GM12891 (cell line): Measurements from ENCODE around the gene SYNE2.
A peak's percentile ranks its signal among the peaks of the same experiment; 100 is the strongest.

Experiments used
- DNase-seq: peaks from one replicate; pipeline ENCODE4 v3.0.0; 2011; ENCODE audit warnings: low spot score; ENCODE audit not compliant: insufficient read length
- FAIRE-seq: peaks from 2 replicates; lab custom pipeline; 2011; peaks lifted over from hg19 to GRCh38; lab: Jason Lieb, UNC
- PAX5 ChIP-seq: IDR thresholded peaks from 2 replicates; pipeline ENCODE4 v1.6.1; 2011; ENCODE audit warnings: low read length, moderate library complexity, mild to moderate bottlenecking; ENCODE audit not compliant: insufficient read depth, severe bottlenecking
- POLR2A ChIP-seq: IDR thresholded peaks from 2 replicates; pipeline ENCODE4 v1.6.1; 2011; ENCODE audit warnings: low read depth, low read length, control low read depth
- POLR2AphosphoS5 ChIP-seq: IDR thresholded peaks from 2 replicates; pipeline ENCODE4 v1.6.1; 2011; ENCODE audit warnings: low read depth, low read length, control low read depth
- POU2F2 ChIP-seq: IDR thresholded peaks from 2 replicates; pipeline ENCODE4 v1.6.1; 2011; ENCODE audit warnings: low read depth, mild to moderate bottlenecking, control low read depth, low read length, moderate library complexity
- SPI1 ChIP-seq: IDR thresholded peaks from 2 replicates; pipeline ENCODE4 v1.6.1; 2011; ENCODE audit warnings: low read depth, low read length, control low read depth
- TAF1 ChIP-seq: IDR thresholded peaks from 2 replicates; pipeline ENCODE4 v1.6.1; 2011; ENCODE audit warnings: low read depth, low read length, control low read depth

SYNE2 gene

DNA sequence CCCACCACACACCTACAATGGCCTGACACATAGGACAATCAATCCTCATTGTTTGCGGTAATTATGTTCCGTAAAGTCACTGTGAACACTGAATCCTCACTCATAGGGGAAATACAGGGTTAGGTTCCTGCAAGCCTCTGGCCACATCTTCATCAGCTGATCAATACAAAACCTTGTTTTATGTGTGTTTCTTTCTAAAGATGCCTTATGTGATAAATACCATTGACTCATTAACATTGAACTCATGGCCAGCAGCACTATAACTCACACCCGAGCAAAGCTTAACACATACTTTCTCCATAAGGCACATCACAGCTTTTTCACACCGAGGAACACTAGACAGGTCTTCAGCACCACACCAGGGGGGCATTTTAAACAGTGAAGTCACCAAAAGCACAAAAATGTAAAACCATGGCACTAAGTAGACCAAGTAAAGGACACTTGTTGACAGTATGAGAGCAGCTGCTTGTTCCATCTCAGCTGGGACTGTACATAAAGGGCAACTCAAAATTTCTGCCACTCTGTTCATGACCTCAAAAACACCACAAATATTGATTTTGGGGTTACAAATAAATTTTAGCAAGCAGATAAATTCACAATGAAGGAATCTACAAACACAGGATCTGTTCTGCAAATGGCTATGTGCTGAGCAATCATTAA lies 380.9 kb downstream of the SYNE2 start:
- FAIRE-seq (no peak), DNase-seq (no peak)
- TF ChIP-seq POLR2AphosphoS5 (no peak), SPI1 (no peak), POU2F2 (no peak), PAX5 (no peak), TAF1 (no peak), POLR2A (no peak)

DNA sequence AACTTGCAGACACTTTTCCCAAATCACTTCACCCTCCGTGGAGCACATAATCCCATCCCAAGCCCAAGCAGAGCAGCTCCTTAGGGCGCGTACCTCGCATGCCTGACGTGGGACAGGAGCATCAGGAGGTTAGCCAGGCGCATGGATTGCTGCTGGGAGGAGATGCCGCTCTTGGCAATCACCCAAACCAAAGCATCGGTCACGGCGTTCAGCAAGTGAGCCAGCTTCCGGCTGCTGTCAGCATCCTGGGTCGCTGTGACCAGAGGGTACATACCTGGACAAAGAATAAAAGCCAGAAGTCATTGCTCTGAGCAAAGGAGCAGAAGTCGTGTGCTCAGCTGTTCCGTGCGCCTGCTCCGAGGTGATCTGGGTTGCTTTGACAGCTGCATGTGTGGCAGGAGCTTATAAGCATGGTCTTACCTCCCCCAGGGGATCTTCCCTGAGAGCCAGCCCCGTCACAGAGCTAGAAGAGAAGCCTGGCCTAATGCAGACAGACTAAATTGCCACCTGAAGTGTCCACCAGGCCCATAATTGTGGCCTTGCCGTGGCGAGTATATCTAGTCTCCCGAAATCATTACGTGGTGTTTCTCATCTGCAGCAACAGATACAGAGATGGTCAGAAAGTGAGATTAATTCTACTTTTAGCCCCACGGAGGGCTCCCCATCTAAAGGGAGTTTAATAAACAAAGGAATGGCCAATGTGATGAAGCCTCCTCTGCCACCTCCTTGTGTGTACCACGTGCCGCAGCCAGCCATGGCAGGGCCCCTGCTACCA lies 382.3 kb downstream of the SYNE2 start:
- DNase-seq (no peak), FAIRE-seq (no peak)
- TF ChIP-seq TAF1 (no peak), SPI1 (no peak)

- FAIRE-seq, result peak; percentile 93
- peak; percentile 46 for DNase-seq
- TF ChIP-seq SPI1, result peak; percentile 79
- no peak for TF ChIP-seq TAF1
- 0 out of 2 replicates have a peak, but pooled peaks have one; percentile 30 for TF ChIP-seq POLR2AphosphoS5
Measured at GRCh38 chr14:64235652-64236640, 383.1 kb downstream of the SYNE2 start.

DNA sequence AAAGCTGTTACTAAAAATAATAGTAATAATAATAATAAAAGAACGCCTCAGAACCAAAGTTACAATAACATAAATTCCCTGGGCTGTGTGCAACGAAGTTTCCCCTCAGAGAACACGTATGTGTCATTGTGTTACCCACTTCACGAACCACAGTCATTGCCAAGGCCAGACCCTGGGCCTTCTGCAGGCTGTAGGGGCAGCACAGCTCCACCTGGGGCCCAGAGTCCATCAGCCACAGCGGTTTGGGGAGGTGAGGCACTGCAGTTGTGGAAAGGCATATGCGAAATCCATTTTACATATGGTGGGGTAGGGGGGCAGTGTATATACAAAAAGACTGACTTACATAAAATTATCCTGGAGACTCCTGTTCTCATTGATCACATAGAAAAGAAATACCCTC lies 385.2 kb downstream of the SYNE2 start:
- no peak for FAIRE-seq
- no peak for TF ChIP-seq POU2F2
- no peak for TF ChIP-seq PAX5
- no peak for TF ChIP-seq SPI1
- no peak for DNase-seq

GRCh38 chr14:64238631-64239030 lies 385.8 kb downstream of the SYNE2 start:
- FAIRE-seq (no peak), DNase-seq (no peak)
- no peak for TF ChIP-seq POLR2AphosphoS5
- no peak for TF ChIP-seq POU2F2
- no peak for TF ChIP-seq TAF1
- no peak for TF ChIP-seq POLR2A
- TF ChIP-seq PAX5, result no peak
- TF ChIP-seq SPI1, result no peak

GRCh38 chr14:64244279-64244678 lies 391.5 kb downstream of the SYNE2 start:
- DNase-seq (no peak), FAIRE-seq (no peak)
- TF ChIP-seq PAX5, result no peak
- TF ChIP-seq TAF1, result no peak
- TF ChIP-seq POLR2A, result no peak
- no peak for TF ChIP-seq SPI1
- TF ChIP-seq POLR2AphosphoS5, result no peak
- no peak for TF ChIP-seq POU2F2

DNA sequence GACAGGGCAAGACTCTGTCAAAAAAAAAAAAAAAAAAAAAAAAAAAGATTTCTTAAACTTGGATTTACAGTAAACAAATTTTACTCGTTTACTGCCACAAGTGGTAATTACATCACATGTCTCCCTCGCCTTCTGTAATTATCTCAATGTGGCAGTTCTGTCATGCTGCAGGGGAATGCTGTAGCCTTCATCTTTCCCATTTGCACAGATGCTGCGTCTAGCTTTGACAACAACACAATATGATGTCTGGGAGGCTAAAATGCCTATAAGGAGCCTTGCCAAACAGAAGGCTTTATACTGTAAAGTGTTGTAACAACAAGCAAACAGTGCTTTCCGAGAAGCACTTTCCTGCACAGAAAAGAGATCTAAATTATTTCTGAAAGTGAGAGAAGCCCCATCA lies 392.7 kb downstream of the SYNE2 start:
- no peak for TF ChIP-seq PAX5
- TF ChIP-seq POU2F2, result no peak
- no peak for TF ChIP-seq POLR2AphosphoS5
- TF ChIP-seq TAF1, result no peak
- TF ChIP-seq POLR2A, result no peak
- no peak for TF ChIP-seq SPI1
- FAIRE-seq (peak; percentile 26), DNase-seq (no peak)

GRCh38 chr14:64246688-64247087 lies 393.9 kb downstream of the SYNE2 start:
- FAIRE-seq (no peak), DNase-seq (no peak)
- TF ChIP-seq PAX5, result no peak
- no peak for TF ChIP-seq POLR2A
- TF ChIP-seq TAF1, result no peak
- no peak for TF ChIP-seq POU2F2
- TF ChIP-seq SPI1, result no peak
- no peak for TF ChIP-seq POLR2AphosphoS5

DNA sequence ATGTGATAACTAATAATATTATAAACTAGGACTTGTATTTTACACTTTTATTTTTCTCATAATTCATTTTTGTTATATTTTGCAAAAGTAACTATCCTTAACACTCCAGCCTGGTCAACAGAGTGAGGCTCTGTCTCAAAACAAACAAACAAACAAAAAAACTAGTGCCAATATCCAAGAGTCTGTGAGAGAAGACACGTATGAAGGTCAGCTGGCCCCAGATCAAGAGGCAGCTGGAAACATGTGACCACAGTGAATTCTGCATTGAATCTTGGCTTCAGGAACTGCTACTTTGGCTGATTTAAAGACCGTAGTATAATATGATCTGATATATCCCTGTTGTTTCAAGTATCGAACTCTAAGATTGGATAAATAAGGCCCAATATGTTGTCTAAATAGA lies 394.4 kb downstream of the SYNE2 start:
- no peak for TF ChIP-seq POU2F2
- no peak for TF ChIP-seq TAF1
- no peak for TF ChIP-seq POLR2A
- TF ChIP-seq SPI1, result no peak
- no peak for DNase-seq
- no peak for FAIRE-seq
